GM19328 (cell line): ENCODE data around the gene CELF2.
"Not testable (repeated sequence)": the region's sequence is repeated elsewhere in the genome, so short reads cannot be mapped to it uniquely, and the experiment has no call there.

ENCODE experiments used
- ATAC-seq: cut with Tn5 transposase; IDR thresholded peaks from one replicate; pipeline ENCODE4 v1.9.1; 2021; ENCODE audit warnings: mild to moderate bottlenecking, moderate library complexity; ENCODE audit not compliant: unreplicated experiment

The CELF2 gene

DNA sequence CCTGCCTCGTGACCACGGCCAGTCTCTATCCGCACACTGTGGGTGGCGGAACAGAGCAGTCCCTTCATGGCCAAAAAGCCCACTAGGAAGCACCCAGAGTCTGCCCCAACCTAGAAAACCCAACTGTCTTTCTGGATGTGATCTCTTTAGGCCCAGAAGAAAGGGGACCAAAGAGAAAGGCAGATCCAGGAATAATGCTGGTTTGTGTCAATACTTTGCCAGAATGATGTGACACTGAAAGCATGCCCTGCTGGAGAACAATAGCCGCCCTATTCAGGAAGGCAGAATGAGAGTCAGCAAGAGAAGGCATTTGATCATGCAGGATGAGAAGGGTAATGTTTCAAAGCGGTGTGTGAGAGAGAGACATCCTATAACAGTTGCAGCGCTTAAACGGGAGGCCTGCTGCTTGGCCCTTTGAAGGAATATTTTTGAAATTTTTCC lies 319.1 kb downstream of the CELF2 start:
- ATAC-seq, result no peak

DNA sequence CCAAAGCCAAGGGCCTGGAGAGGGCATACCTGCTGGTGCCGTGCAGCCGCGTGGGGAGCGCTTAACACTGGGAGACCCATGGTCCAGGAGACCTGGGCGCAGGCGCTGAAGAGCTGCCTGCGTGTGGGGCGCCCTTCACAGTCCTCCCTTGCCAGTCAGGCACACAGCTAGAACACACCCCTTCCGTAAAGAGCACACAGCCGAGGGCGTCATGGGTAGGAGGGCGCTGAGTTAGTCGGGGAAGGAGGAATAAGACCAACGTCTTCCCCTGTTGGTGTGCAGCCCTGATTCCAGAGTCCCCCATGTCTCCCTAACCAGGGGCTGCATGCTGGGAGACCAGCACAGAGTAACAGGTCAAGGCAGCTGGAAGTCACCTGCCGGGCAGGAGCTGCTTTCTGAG lies 319.8 kb downstream of the CELF2 start:
- ATAC-seq, result peak; percentile 52

DNA sequence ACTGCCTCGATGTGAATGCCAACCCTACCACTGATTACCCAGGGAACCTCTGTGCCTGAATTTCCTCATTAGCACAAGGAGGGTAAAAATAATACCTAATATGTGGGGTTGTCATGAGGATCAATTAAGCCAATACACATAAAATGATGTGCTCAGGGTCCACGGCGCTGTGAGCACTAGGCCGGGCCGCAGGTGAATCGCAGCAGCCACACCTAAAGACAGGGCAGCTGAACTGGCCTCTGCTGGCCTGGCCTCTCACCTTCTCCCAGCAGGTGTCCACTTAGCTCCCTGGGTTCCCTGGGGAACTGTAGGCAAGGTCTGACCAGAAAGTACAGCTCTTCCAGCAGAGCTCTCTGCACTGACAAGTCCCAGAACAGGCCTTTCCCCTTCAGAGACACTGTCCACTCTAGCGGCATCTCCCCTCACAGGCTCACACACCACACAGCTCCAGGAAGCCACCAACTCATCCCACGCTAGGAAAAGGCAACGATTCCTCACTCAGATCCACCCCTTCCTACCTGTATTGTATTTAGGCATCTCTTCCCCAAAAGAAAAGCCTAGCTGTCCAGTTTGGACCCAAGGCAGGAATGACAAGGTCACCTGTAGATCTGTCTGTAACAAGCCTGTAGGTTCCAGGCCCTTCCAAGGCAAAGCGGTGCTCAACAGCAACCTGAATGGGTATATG lies 320.6 kb downstream of the CELF2 start:
- ATAC-seq, result no peak

DNA sequence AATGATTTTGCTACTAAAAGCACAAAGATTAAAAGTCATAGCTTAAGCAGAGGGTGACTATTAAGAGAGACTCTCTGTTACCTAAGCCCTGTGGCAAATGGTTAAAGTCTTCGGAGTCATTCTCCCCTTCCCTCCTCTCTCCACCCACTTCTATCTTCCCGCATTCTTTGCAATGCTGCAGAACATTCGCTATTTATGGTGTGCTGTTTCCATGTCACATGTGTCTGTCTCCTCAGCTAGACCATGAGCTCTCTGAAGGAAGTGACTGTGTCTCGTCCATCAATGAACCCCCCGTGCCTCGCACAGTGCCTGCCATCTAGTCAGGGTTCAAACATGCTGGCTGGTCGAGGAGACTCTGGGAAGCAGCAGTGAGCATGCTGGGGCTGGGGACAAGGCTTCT lies 321.3 kb downstream of the CELF2 start:
- no peak for ATAC-seq

DNA sequence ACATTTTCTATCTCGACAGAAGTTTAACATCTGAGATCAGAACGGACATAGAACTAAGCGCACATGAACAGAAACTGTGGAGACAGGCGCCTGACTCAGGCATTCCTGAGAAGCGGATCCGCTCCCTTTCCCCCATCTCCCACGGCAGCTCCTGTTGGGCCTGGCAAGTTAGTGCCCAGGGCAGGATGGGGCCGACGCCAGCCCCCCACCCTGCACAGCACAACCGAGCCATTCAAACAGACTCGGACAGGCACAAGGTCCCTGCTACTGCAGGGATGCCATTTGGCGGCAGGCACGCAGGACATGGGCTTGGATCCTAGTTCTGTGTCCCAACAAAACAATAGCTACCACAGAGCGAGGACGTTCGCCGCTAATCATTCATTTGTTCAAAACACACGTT lies 322.0 kb downstream of the CELF2 start:
- no peak for ATAC-seq

DNA sequence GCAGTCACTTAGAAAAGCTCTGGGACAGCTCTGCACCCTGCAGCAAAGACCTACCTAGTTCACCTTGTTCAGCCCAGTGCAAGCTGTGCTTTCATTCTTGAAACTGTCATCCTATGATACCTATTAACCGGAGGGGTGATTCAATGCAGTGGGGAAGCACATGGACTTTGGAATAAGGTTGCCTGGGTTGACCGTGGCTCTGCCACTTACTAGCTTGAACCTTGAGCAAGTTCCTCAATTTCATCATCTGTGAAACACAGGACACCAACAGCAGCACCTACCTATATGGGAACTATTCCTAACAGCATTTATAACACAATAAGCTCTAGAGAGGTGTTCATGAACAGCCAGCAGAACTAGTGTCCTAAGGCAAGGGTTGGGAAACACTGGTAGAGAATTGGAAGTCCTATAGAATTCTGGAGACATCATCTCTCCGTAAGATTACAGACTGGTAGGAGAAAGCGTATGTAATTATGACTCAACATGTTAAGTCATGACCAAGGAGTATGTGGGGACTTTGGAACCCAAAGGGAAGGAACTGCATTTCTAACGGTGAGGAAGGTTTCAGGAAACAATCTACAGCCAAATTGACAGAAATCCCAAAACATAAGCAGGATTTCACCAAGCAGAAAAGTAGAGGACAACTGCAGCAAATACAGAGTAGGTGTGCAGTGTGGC lies 323.8 kb downstream of the CELF2 start:
- ATAC-seq, result no peak

DNA sequence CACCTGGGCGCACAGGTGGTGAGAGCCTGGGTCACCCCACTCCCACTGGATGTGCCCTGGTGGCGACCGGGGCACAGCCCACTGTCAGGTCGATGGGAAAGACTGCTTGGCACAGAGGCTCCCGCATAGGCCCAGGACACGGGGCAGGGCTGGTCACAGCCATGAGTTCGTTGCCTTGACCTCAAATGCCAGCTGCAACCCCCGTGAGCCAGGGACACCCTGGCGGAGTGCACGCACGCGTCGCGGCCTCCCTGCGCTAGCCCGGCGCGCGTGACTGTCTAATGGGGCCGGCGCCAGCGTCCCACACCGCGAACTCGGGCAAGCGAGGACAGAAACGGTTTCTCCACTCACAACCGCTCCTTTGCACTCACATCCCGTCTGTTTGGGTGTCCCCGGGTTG lies 326.4 kb downstream of the CELF2 start:
- ATAC-seq, result no peak

DNA sequence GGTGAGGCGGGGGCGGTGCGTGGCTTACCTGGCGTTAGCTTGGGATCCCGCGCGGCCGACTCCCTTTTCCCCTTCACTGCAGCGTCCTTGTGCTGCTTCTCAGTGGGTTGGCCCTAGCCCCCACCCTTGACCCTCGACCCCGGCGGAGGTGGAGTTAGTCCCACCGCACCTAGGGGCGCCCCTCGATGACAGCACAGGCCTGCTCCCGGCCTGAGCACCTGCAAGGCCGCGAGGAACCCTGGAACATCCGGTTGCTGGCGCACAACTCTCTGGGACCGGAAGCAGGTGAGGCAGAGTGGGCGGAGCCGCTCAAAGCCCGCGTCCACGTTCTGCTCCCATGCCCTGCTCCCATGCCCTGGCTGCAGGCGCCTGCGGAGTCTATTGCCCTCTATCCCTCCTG lies 326.9 kb downstream of the CELF2 start:
- ATAC-seq, result no peak

DNA sequence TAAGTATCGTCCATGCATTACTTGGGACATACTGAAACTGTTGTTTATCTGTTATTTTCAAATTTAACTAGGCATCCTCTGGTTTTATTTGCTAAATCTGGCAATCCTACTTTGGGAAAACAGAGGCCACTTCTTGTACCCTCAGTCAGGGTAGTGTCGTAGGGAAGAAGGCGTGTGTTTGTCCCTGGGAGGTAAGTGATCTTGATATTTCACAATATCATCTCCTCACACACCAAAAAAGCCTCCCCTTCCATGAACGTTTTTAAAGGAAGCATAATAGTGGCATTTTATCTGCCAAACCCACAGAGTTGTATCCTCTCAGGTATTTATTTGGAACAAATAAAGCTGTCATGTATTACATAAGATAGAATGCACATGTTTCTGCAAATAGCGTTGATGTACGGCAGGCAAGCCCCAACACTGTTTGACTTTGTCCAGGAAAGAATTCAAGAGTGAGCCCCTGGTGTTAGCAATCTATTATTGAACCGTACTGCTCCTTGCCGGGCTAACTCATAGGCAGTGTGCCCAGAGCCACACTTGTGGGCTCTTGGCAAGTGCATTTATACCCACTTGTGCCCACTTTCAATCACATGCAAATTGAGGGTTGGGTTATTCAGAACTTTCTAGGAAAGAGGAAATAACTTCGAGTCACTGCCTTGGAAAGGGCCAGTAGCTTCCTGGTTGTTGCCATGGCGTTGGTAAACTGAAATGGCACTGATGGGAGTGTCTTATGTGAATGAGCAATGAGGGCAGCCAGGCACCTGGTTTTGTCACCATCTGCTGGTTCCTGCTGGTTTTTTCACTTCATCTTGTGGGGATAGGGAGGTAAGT lies 327.8 kb downstream of the CELF2 start:
- no peak for ATAC-seq

DNA sequence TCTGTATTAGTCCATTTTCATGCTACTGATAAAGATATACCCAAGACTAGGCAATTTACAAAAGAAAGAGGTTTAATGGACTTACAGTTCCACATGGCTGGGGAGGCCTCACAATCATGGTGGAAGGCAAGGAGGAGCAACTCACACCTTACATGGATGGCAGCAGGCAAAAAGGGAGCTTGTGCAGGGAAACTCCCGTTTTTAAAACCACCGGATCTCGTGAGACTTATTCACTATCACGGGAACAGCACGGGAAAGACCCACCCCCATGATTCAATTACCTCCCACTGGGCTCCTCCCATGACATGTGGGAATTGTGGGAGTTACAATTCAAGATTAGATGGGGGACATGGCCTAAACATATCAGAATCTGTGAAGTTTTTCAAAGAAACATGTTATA lies 329.9 kb downstream of the CELF2 start:
- ATAC-seq, result not testable (repeated sequence)

DNA sequence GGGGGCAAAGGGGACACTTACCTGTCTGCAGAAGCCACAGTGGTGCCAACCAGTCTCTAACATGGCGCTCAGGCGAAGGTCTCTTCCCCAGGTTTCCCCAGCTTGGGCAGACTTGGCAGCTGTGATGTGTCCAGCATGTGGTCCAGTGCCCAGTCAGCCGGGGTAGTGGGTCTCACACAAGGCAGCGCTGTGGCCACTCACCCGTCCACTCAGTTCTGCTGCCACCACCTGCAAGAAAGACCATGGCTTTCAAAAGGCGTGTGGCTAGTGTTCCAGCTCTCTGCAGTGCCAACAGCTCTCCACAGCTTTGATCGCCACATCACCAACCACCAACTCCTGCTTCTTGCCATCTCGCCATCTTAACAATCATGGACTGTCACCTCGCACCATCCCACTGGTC lies 334.1 kb downstream of the CELF2 start:
- ATAC-seq, result no peak

DNA sequence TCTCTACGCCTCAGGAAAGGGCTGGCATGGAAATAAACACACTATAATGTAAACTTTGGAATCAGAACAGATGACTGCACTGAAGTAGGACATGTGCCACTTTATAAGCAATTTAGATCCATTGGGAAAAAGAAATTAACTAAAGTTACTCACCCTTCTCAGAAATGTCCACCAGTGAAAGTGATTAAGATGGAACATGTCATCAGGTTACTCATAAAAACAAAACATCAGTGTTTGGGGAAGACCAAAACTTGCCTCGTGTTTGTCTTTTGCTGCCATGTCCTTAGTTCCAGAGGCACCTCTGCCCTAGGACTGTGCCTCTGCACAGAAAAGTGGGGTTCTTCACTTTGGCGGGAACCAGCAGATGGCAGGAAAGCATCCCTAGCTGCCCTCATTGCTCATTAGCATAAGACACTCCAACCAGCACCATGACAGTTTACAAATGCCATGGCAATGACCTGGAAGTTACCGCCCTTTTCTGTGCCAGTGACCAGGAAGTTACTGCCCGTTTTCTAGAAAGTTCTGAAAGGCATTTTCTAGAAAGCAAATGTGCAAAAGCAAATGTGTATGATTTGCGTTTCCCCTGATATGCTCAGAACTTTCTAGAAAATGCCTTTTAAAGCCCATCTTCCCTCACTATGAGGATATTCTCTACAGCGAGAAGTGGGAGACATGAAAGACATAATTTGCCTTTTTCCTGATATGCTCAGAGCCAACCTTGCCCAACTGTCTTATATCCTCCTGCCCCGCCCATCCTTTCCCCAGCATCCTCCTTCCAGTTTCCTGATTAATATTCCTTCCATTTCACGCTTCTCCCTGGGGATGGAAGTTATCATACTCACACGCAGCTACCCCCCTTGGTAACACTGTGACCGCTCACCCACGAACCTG lies 335.6 kb downstream of the CELF2 start:
- ATAC-seq, result no peak

DNA sequence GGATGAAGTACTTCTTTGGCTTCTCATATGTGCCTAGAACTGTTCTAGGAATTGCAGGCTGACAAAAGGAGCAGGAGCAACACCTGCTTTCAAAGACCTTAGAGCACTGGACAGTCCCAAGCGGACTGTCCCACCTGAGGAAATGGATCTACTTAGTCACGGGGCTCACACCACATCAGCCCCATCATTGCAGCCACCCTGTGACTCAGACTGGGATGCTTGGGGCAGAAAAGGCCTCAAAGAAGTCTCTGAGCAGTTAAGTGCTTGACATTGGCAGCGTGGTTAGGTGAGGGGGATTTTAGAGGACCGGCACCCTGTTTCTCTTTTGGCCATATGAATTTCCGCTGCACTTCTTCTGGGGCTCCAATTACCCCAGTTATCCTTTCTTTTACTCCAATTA lies 337.2 kb downstream of the CELF2 start:
- ATAC-seq, result no peak

DNA sequence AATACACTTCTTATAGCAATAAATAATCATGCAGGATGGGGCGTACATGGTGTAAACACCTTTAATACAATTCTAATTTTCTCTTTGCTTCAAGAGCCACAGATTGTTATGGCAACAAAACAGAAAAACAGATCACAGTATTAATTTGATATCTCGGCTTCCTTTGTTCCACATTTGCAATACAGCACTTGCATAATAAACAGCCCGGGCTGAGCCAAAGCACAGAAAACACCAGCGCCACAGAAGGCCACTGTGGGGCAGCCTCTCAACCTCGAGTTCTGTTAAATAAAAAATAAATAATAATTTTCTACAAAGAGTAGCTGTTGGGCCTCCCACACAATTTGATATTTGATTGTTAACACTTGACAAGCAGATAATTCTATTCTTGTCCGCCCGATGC lies 337.9 kb downstream of the CELF2 start:
- no peak for ATAC-seq

DNA sequence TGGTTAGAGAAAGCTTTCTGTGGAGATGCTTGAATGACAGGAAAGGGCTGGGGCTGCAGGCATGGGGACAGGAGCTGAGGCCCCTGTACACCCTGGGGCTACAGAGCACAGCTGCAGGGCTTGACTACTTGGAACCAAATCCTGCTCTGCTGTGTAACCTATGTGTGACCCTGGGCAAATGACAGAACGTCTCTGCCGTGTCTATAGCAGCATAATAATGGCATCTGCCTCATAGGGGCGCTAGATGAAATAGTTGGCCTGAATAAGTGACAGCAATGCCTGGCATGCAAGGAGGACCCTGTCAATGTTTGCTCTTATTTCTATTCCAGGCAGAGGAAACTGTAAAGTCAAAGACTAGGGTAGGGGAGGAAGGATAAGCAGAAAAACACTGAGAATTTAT lies 339.8 kb downstream of the CELF2 start:
- ATAC-seq, result no peak

DNA sequence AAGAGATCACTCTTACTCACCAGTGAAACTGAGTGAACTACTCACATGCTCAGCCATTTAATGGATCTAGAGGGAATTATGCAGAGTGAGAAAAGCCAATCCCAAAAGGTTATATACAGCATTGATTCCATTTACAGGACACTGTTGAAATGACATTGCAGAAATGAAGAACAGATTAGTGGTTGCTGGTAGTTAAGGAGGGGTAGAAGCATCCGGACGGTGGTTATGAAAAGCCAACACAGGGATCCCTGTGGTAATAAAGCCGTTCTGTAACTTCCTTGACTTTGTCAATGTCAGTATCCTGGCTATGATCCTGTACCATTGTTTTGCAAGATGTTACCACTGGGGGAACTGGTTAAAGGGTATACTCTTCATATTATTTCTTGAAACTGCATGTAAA lies 340.3 kb downstream of the CELF2 start:
- ATAC-seq, result no peak

DNA sequence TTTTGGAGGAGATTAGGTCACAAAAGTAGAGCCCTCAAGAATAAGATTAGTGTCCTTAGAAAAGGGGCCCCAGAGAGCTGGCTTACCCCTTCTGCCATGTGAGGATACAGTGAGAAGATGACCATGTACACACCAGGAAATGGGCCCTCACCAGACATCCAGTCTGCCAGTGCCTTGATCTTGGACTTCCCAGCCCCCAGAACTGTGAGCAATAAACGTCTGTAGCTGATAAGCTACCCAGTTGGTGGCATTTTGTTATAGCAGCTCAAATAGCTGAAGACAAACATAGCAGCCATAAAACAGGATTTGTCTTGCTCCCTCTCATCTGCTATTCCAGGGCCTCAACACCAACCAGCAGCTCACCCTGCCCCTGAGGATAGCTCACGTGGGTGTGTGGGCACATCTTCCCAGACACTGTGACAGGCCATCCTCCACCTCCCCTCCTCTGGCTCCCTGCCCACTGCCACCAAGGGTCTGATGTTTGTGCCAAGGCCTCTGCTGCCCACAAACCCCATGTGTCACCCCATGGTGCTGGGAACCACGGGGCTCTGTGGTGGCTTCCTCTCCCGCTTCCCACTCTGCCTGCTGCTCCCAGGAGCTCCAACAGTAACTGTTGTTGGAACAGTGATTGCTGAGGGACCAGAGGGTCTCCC lies 341.4 kb downstream of the CELF2 start:
- no peak for ATAC-seq

DNA sequence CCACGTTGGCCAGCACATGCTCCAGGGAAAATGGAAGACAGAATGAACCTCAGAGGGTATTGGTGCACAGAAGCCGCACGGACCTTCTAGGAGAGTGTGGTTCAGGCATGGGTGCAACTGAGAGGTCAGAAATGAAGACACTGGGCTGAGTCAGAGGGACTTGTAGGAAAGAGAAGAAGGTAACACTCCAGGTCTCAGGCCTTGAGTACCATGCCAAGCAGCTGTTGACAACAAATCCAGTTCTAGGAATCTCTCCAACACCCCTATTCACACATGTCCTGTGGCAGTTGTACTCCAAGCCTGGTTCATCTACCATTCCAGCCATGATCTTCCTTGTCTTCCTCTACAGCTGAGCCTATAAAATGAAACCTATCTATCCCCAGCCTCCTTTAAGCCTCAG lies 342.2 kb downstream of the CELF2 start:
- ATAC-seq, result no peak

DNA sequence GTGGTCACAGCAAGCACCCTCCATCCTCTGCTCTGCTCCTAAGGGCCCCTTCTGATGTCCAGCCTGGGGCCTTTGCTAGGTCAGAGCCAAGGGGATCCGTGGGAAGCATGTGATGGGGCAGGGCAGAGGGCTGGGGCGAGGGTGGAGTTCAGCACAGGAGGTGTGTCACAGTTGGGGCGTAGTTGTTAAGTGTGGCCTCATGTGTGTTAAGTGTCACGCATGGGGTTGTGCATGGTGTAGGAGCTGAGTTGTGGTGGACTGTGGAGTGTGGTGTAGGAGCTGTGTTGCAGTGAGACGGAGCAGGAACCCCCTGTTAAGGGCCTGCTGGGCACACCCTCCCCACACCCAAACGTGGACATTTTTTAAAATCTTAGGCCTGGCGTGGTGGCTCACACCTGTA lies 345.8 kb downstream of the CELF2 start:
- no peak for ATAC-seq

DNA sequence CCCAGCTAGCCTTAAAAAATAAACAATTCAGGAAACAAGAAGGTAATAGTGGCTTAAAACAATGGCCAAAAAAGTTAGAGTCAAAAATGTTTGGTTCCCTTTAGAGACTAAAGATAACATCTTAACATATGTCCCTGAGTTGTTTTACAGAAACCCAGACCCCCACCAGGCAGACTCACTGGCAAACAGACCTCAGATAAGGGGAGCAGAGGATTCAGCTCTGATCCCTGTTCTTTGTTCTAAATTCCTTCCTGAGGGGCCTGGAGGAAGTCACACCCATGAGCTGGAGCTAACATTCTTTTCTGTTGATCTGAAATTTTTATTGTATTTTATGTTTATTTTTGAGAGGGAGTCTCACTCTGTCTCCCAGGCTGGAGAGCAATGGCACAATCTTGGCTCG lies 346.6 kb downstream of the CELF2 start:
- ATAC-seq, result no peak
